HCT116 (cell line): ENCODE measurements around the gene PLOD2. TPM values are rescaled to one million over a fixed set of nuclear protein-coding genes. Genes with fewer than 3 reads are reported as not detected.

Experiments
- ATAC-seq: fragments of 200-7000 bp; cut with Tn5 transposase; 2 replicates; pipeline ENCODE4 v1.9.1; 2020; ENCODE audit warnings: mild to moderate bottlenecking, moderate library complexity
- BruUV-seq: library from RNA; stranded (reverse); fragments of 400-500 nt; replicated peaks from 2 replicates; lab custom pipeline; 2021; lab: Mats Ljungman, UMichigan
- CTCF ChIA-PET: fragments of 300-600 bp; sonication (Branson Sonifier 250); formaldehyde crosslinking; loops from one replicate; lab custom pipeline; 2021; ENCODE audit warnings: antibody characterized with exemption; lab: Charles Lee
- POLR2A ChIA-PET: fragments of 300-600, 350-600 bp; sonication (Branson Sonifier 250); formaldehyde crosslinking; loops from one replicate; lab custom pipeline; 2021; ENCODE audit warnings: antibody characterized with exemption; lab: Charles Lee
- RAD21 ChIA-PET, 2 experiments: fragments of 300-600 bp; sonication (Branson Sonifier 250); formaldehyde crosslinking; loops; one replicate each; lab custom pipeline; 2023; ENCODE audit warnings: low total read pairs in 2 of 2; ENCODE audit not compliant: uncharacterized antibody in 2 of 2, unreplicated experiment in 2 of 2, low non-redundant PET in 1 of 2; lab: Charles Lee
- DNase-seq: peaks from one replicate; pipeline ENCODE4 v3.0.0-alpha.2; 2010; ENCODE audit warnings: low read depth, low spot score
- H2AFZ ChIP-seq: fragments of 200-600 bp; shearing (Covaris generic), sonication (generic); 2 replicates; pipeline ENCODE4 v1.6.1; 2017; ENCODE audit warnings: low read depth, mixed run types, mixed read lengths, antibody characterized with exemption, low read length; ENCODE audit not compliant: poor library complexity, severe bottlenecking
- H3K27ac ChIP-seq: 2 replicates; pipeline ENCODE4 v1.5.1; 2012; ENCODE audit warnings: low read depth, low read length
- H3K27me3 ChIP-seq: fragments of 200-600 bp; sonication (generic); 2 replicates; pipeline ENCODE4 v1.6.1; 2016; ENCODE audit warnings: mixed run types, low read length, mixed read lengths; ENCODE audit not compliant: insufficient read depth
- H3K36me3 ChIP-seq, 2 experiments: fragments of 200-500 bp in 1 of 2; fragments of 200-600 bp in 1 of 2; sonication (Bioruptor generic) in 1 of 2; sonication (generic) in 1 of 2; 2 replicates each; pipeline versions ENCODE4 v1.5.1 to v1.6.1; 2014 to 2016; ENCODE audit warnings: low read length in 2 of 2, inconsistent platforms in 1 of 2, mixed read lengths in 1 of 2, mixed run types in 1 of 2; ENCODE audit not compliant: insufficient read depth in 2 of 2, control insufficient read depth in 1 of 2
- H3K4me1 ChIP-seq, 2 experiments: fragments of 200-600 bp in 1 of 2; sonication (generic) in 1 of 2; 2 replicates each; pipeline versions ENCODE4 v1.5.1 to v1.6.1; 2012 to 2017; ENCODE audit warnings: low read length in 2 of 2, inconsistent platforms in 1 of 2, mild to moderate bottlenecking in 1 of 2, mixed read lengths in 1 of 2, mixed run types in 1 of 2, moderate library complexity in 1 of 2; ENCODE audit not compliant: insufficient read depth in 2 of 2, control insufficient read depth in 1 of 2
- H3K4me2 ChIP-seq: fragments of 200-600 bp; sonication (generic); 2 replicates; pipeline ENCODE4 v1.6.1; 2017; ENCODE audit warnings: mixed run types, low read length, mixed read lengths
- H3K4me3 ChIP-seq, 2 experiments: fragments of 200-600 bp in 1 of 2; sonication (generic) in 1 of 2; replicated peaks in 1 of 2; 2 replicates each; pipeline ENCODE4 v1.5.1; 2011 to 2016; ENCODE audit warnings: low read length in 2 of 2, control low read depth in 1 of 2, low read depth in 1 of 2, mild to moderate bottlenecking in 1 of 2, mixed read lengths in 1 of 2, mixed run types in 1 of 2
- H3K79me2 ChIP-seq: fragments of 200-600 bp; sonication (generic); 2 replicates; pipeline ENCODE4 v1.6.1; 2017; ENCODE audit warnings: mild to moderate bottlenecking, mixed run types, low read length, moderate library complexity, mixed read lengths; ENCODE audit not compliant: insufficient read depth
- H3K9ac ChIP-seq: fragments of 200-600 bp; sonication (generic); 2 replicates; pipeline ENCODE4 v1.6.1; 2016; ENCODE audit warnings: low read length, mixed read lengths
- H3K9me2 ChIP-seq: fragments of 200-600 bp; sonication (generic), shearing (Covaris generic); 2 replicates; pipeline ENCODE4 v1.6.1; 2017; ENCODE audit warnings: mixed run types, mild to moderate bottlenecking, moderate library complexity; ENCODE audit not compliant: insufficient read depth
- H3K9me3 ChIP-seq, 2 experiments: fragments of 200-500 bp in 1 of 2; fragments of 200-600 bp in 1 of 2; sonication (Bioruptor generic) in 1 of 2; sonication (generic) in 1 of 2; 2 replicates each; pipeline ENCODE4 v1.6.1; 2014 to 2017; ENCODE audit warnings: low read length in 2 of 2, mixed read lengths in 2 of 2, inconsistent platforms in 1 of 2, low read depth in 1 of 2, mild to moderate bottlenecking in 1 of 2, mixed run types in 1 of 2, moderate library complexity in 1 of 2; ENCODE audit not compliant: control insufficient read depth in 1 of 2, insufficient read depth in 1 of 2
- H4K20me1 ChIP-seq: fragments of 200-600 bp; sonication (generic), shearing (Covaris generic); 2 replicates; pipeline ENCODE4 v1.6.1; 2017; ENCODE audit warnings: mixed run types, mild to moderate bottlenecking, moderate library complexity; ENCODE audit not compliant: insufficient read depth
- CEBPB ChIP-seq: IDR thresholded peaks from 2 replicates; pipeline ENCODE4 v1.6.1; 2012; ENCODE audit warnings: low read depth
- ELF1 ChIP-seq: IDR thresholded peaks from 2 replicates; pipeline ENCODE4 v1.6.1; 2012; ENCODE audit warnings: low read depth, borderline replicate concordance
- POLR2A ChIP-seq: IDR thresholded peaks from 2 replicates; pipeline ENCODE4 v1.7.0; 2011; ENCODE audit warnings: borderline replicate concordance; ENCODE audit not compliant: insufficient read depth, insufficient read length; ENCODE audit errors: extremely low read depth
- RAD21 ChIP-seq: IDR thresholded peaks from 2 replicates; pipeline ENCODE4 v1.6.1; 2012; ENCODE audit warnings: low read depth, mild to moderate bottlenecking
- SIN3A ChIP-seq: IDR thresholded peaks from 2 replicates; pipeline ENCODE4 v1.6.1; 2012; ENCODE audit warnings: low read depth
- SP1 ChIP-seq: IDR thresholded peaks from 2 replicates; pipeline ENCODE4 v1.6.1; 2012; ENCODE audit warnings: low read depth
- TCF7L2 ChIP-seq: IDR thresholded peaks from 2 replicates; pipeline ENCODE4 v1.7.0; 2011; ENCODE audit warnings: borderline replicate concordance, inconsistent platforms; ENCODE audit not compliant: insufficient read depth, insufficient read length; ENCODE audit errors: extremely low read depth
- ZBTB33 ChIP-seq: IDR thresholded peaks from 2 replicates; pipeline ENCODE4 v1.6.1; 2011; ENCODE audit warnings: mild to moderate bottlenecking, low read length, moderate library complexity; ENCODE audit not compliant: insufficient replicate concordance; ENCODE audit errors: extremely low read depth
- ZNF274 ChIP-seq: fragments of 200-500 bp; sonication (Bioruptor generic); IDR thresholded peaks from 2 replicates; pipeline ENCODE4 v1.6.1; 2014; ENCODE audit warnings: mild to moderate bottlenecking, low read depth, low read length, inconsistent platforms
- intact Hi-C: fragments of 100-400 bp; cut with micrococcal nuclease; formaldehyde crosslinking; loops from 2 replicates; pipeline ENCODE4 v1.10.0; 2022
- total RNA-seq: library from RNA; stranded (reverse); gene quantifications from one replicate; pipeline ENCODE4 v1.2.1, GENCODE V29; 2021; ENCODE audit not compliant: unreplicated experiment

PLOD2 gene
- total RNA-seq, 1 experiment from 2014 or later: 25.8 TPM

DNA sequence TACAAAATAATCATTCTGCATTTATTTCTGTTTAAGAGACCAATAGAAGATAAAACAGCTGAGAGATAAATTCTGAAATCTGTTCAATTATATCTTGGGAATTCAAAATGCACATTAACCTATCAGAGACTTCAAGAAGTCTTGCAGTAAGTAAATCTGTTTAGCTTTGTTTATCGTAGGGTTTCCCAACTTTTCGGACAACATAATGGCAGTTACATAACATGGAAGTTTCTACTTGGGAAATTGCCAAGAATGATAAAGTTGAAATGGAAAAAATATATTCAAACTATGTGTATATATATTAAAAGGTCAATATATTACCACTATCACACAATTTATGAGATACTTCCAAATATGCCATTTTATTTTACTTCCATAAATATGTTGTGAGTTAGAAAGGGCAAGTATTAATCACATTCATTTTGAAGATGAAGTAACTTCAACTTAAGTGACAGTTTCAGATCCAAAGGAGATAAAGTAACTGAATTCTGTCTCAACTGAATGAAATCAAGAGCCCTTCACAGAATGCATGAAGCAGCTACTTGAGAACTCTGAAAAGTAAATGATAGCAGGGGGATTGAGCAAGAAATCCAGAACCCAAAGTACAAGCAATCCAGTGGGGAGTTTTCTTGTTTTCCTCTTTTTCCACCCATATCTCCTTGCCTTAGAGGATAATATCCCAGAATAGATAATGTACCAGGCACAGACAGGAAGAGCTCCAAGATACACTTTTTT lies 108.8 kb downstream of the PLOD2 start:
- Histone ChIP-seq H3K9me2 (no peaks in the 10 kb centered on the region), H3K4me2 (no peak overlapping the region), H3K9ac (no peak overlapping the region), H3K4me1 (no peaks in the 10 kb centered on the region), H3K27me3 (no peaks in the 10 kb centered on the region), H4K20me1 (no peaks in the 10 kb centered on the region), H3K4me3 (no peak overlapping the region), H3K79me2 (no peaks in the 10 kb centered on the region), H2AFZ (no peak overlapping the region), H3K36me3 (no peaks in the 10 kb centered on the region), H3K27ac (no peak overlapping the region), H3K9me3 (no peaks in the 10 kb centered on the region)
- DNase-seq: no peak
- ChIA-PET POLR2A (no interaction called here), CTCF (interaction anchor here (1.4 kb wide), 1 partner anchor 13 kb away, joined by 5 read pairs; no protein-coding TSS in a partner anchor), RAD21 (no interaction called here)
- BruUV-seq: no TSS peak
- ATAC-seq: no peak
- intact Hi-C loops: no loop called here
- TF ChIP-seq SP1: no peak
- TF ChIP-seq SIN3A: no peak
- TF ChIP-seq ZNF274: no peak
- TF ChIP-seq ZBTB33: no peak
- no peak for TF ChIP-seq TCF7L2
- TF ChIP-seq RAD21: no peak
- TF ChIP-seq ELF1: no peak
- no peak for TF ChIP-seq POLR2A
- TF ChIP-seq CEBPB: no peak
